Breast epithelium (tissue), 3 donors: ENCODE data around the gene SDK1.

Experiments
- CTCF ChIP-seq, 3 donors: fragments of 450-650 bp; IDR thresholded peaks; one replicate each; pipeline ENCODE4 v1.5.1; 2016 to 2017; ENCODE audit warnings: antibody characterized with exemption in 3 of 3, mild to moderate bottlenecking in 3 of 3, moderate library complexity in 3 of 3
- POLR2A ChIP-seq: fragments of 450-650 bp; IDR thresholded peaks from one replicate; pipeline ENCODE4 v1.6.1; 2016; ENCODE audit warnings: antibody characterized with exemption, mild to moderate bottlenecking, moderate library complexity
- POLR2AphosphoS5 ChIP-seq, 3 donors: sonication (generic); formaldehyde crosslinking; IDR thresholded peaks; one replicate each; pipeline ENCODE4 v1.6.1; 2017; ENCODE audit warnings: antibody characterized with exemption in 3 of 3

- TF ChIP-seq POLR2AphosphoS5 (IDR thresholded peaks at IDR 0.05) (no peak), POLR2A (no peak), CTCF (IDR thresholded peaks at IDR 0.05) (no peak)
Observed at GRCh38 chr7:3710531-3710930, 409.5 kb downstream of the SDK1 start.
